Esophagus muscularis mucosa (tissue), 3 donors: Measurements from ENCODE around the gene ACP2.

Source experiments
- POLR2A ChIP-seq: fragments of 450-650 bp; IDR thresholded peaks from one replicate; pipeline ENCODE4 v1.6.1; 2017; ENCODE audit warnings: antibody characterized with exemption, moderate library complexity, mild to moderate bottlenecking, low read depth
- POLR2AphosphoS5 ChIP-seq, 2 donors: sonication (generic); formaldehyde crosslinking; IDR thresholded peaks; one replicate each; pipeline ENCODE4 v1.6.1; 2017; ENCODE audit warnings: antibody characterized with exemption in 2 of 2
- TF ChIP-seq, protein P1 (sequence below), 3 experiments: fragments of 200-600 bp in 2 of 3; fragments of 450-650 bp in 1 of 3; sonication (generic) in 2 of 3; IDR thresholded peaks; one replicate each; pipeline ENCODE4 v1.5.1; 2017 to 2019; ENCODE audit warnings: antibody characterized with exemption in 3 of 3, mild to moderate bottlenecking in 2 of 3, moderate library complexity in 1 of 3

DNA sequence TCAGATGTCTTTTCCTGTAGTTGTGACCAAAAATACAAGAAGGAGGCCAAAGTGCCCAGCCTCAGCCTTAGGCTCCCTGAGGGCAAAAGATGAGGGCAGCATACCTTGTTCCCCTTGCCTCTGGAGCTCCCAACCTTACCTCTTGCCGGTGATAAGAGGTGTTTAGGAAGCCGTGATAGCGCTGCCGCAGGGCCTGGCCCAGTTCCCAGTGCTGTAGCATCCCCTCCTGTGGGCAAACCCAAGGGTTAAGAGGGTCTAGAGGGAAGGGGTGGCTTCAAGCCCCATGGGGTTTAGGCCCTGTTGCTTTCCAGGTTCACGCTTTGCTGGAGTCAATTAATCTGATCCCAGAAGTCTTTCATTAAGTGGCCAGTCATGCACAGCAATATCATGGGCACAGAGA, 1.1 kb downstream of the ACP2 start:
- TF ChIP-seq POLR2A: no peak
- TF ChIP-seq, protein P1, sequence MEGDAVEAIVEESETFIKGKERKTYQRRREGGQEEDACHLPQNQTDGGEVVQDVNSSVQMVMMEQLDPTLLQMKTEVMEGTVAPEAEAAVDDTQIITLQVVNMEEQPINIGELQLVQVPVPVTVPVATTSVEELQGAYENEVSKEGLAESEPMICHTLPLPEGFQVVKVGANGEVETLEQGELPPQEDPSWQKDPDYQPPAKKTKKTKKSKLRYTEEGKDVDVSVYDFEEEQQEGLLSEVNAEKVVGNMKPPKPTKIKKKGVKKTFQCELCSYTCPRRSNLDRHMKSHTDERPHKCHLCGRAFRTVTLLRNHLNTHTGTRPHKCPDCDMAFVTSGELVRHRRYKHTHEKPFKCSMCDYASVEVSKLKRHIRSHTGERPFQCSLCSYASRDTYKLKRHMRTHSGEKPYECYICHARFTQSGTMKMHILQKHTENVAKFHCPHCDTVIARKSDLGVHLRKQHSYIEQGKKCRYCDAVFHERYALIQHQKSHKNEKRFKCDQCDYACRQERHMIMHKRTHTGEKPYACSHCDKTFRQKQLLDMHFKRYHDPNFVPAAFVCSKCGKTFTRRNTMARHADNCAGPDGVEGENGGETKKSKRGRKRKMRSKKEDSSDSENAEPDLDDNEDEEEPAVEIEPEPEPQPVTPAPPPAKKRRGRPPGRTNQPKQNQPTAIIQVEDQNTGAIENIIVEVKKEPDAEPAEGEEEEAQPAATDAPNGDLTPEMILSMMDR (IDR thresholded peaks at IDR 0.05): no peak
- TF ChIP-seq POLR2AphosphoS5 (IDR thresholded peaks at IDR 0.05): no peak
